ENCODE data around the gene NINL. TPM values are rescaled to one million over a fixed set of nuclear protein-coding genes. Genes with fewer than 3 reads are reported as not detected.

NINL gene
- total and polyA plus RNA-seq, 2 experiments from 2014 or later, result 23.2 to 24.5 TPM

GRCh38 chr20:25491446-25492038 lies 93.8 kb downstream of the NINL start:
- no peak for TF ChIP-seq EZH2 (IDR thresholded peaks at IDR 0.05; ENCODE audit: borderline replicate concordance)
- TF ChIP-seq EZH2phosphoT487 (IDR thresholded peaks at IDR 0.05; ENCODE audit: low read depth, severe bottlenecking, unreplicated experiment), result no peak
- TF ChIP-seq, protein P1, sequence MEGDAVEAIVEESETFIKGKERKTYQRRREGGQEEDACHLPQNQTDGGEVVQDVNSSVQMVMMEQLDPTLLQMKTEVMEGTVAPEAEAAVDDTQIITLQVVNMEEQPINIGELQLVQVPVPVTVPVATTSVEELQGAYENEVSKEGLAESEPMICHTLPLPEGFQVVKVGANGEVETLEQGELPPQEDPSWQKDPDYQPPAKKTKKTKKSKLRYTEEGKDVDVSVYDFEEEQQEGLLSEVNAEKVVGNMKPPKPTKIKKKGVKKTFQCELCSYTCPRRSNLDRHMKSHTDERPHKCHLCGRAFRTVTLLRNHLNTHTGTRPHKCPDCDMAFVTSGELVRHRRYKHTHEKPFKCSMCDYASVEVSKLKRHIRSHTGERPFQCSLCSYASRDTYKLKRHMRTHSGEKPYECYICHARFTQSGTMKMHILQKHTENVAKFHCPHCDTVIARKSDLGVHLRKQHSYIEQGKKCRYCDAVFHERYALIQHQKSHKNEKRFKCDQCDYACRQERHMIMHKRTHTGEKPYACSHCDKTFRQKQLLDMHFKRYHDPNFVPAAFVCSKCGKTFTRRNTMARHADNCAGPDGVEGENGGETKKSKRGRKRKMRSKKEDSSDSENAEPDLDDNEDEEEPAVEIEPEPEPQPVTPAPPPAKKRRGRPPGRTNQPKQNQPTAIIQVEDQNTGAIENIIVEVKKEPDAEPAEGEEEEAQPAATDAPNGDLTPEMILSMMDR (IDR thresholded peaks at IDR 0.05; ENCODE audit: poor library complexity), result no peak
- Histone ChIP-seq H3K79me2 (no peaks in the 10 kb centered on the region), H3K4me3 (no peak overlapping the region), H2AFZ (no peak overlapping the region), H3K4me2 (no peak overlapping the region), H3K9me2 (replicated peaks; ENCODE audit: insufficient read depth) (no peaks in the 10 kb centered on the region), H4K20me1 (ENCODE audit: insufficient read depth, poor library complexity, severe bottlenecking) (no peaks in the 10 kb centered on the region), H3K36me3 (replicated peaks; ENCODE audit: insufficient read depth, low read depth) (no peaks in the 10 kb centered on the region), H3K27ac (no peak overlapping the region), H3K9me3 (ENCODE audit: low read depth) (no peaks in the 10 kb centered on the region), H3K27me3 (no peaks in the 10 kb centered on the region), H3K4me1 (ENCODE audit: insufficient read depth) (no peaks in the 10 kb centered on the region)
- no peak for DNase-seq (ENCODE audit: low spot score)
- 82% methylated on average over 7 of the region's 12 CpGs for WGBS (ENCODE audit: low lambda C conversion rate, missing lambda C conversion rate)

GRCh38 chr20:25490656-25491445 lies 94.5 kb downstream of the NINL start:
- no peaks in the 10 kb centered on the region for H3K9me2 ChIP-seq (replicated peaks; ENCODE audit: insufficient read depth)
- H3K27me3 ChIP-seq, result no peaks in the 10 kb centered on the region
- H3K4me2 ChIP-seq, result no peak overlapping the region
- H2AFZ ChIP-seq, result no peak overlapping the region
- H3K9me3 ChIP-seq (ENCODE audit: low read depth), result no peaks in the 10 kb centered on the region
- TF ChIP-seq EZH2 (IDR thresholded peaks at IDR 0.05; ENCODE audit: borderline replicate concordance) (no peak), EZH2phosphoT487 (IDR thresholded peaks at IDR 0.05; ENCODE audit: low read depth, severe bottlenecking, unreplicated experiment) (no peak)
- TF ChIP-seq, protein P1 (IDR thresholded peaks at IDR 0.05; ENCODE audit: poor library complexity), result no peak
- H4K20me1 ChIP-seq (ENCODE audit: insufficient read depth, poor library complexity, severe bottlenecking), result no peaks in the 10 kb centered on the region
- H3K4me3 ChIP-seq, result no peak overlapping the region
- H3K36me3 ChIP-seq (replicated peaks; ENCODE audit: insufficient read depth, low read depth), result no peaks in the 10 kb centered on the region
- no peaks in the 10 kb centered on the region for H3K4me1 ChIP-seq (ENCODE audit: insufficient read depth)
- H3K79me2 ChIP-seq, result no peaks in the 10 kb centered on the region
- 89% methylated on average over 15 of the region's 15 CpGs for WGBS (ENCODE audit: low lambda C conversion rate, missing lambda C conversion rate)
- H3K27ac ChIP-seq, result no peak overlapping the region
- DNase-seq (ENCODE audit: low spot score), result no peak

- Histone ChIP-seq H2AFZ (no peak overlapping the region), H3K4me2 (no peak overlapping the region), H3K9me2 (replicated peaks; ENCODE audit: insufficient read depth) (no peaks in the 10 kb centered on the region), H3K9me3 (ENCODE audit: low read depth) (no peaks in the 10 kb centered on the region), H3K4me1 (ENCODE audit: insufficient read depth) (no peaks in the 10 kb centered on the region), H3K79me2 (no peaks in the 10 kb centered on the region), H3K4me3 (no peak overlapping the region), H4K20me1 (ENCODE audit: insufficient read depth, poor library complexity, severe bottlenecking) (no peaks in the 10 kb centered on the region), H3K36me3 (replicated peaks; ENCODE audit: insufficient read depth, low read depth) (no peaks in the 10 kb centered on the region), H3K27me3 (no peaks in the 10 kb centered on the region), H3K27ac (no peak overlapping the region)
- TF ChIP-seq, protein P1 (IDR thresholded peaks at IDR 0.05; ENCODE audit: poor library complexity), result no peak
- TF ChIP-seq EZH2 (IDR thresholded peaks at IDR 0.05; ENCODE audit: borderline replicate concordance) (no peak), EZH2phosphoT487 (IDR thresholded peaks at IDR 0.05; ENCODE audit: low read depth, severe bottlenecking, unreplicated experiment) (no peak)
- WGBS (ENCODE audit: low lambda C conversion rate, missing lambda C conversion rate), result 93% methylated on average over 15 of the region's 15 CpGs
- DNase-seq (ENCODE audit: low spot score), result no peak
These were observed 96.0 kb downstream of the NINL start for GRCh38 chr20:25489221-25489871.
